A673 (cell line): ENCODE data around the gene ERICH4.

Source experiments
- EZH2 ChIP-seq: fragments of 200-600 bp; sonication (generic); IDR thresholded peaks from 2 replicates; pipeline ENCODE4 v1.6.1; 2017; ENCODE audit warnings: borderline replicate concordance, low read depth, mild to moderate bottlenecking, mixed read lengths, antibody characterized with exemption, low read length; ENCODE audit not compliant: poor library complexity, severe bottlenecking
- TF ChIP-seq, protein P1 (sequence below): fragments of 300-800, 200-600 bp; sonication (generic); conservative IDR thresholded peaks from 2 replicates; pipeline ENCODE4 v1.5.1; 2017; ENCODE audit warnings: low read depth, mild to moderate bottlenecking, antibody characterized with exemption, low read length, moderate library complexity, mixed read lengths

DNA sequence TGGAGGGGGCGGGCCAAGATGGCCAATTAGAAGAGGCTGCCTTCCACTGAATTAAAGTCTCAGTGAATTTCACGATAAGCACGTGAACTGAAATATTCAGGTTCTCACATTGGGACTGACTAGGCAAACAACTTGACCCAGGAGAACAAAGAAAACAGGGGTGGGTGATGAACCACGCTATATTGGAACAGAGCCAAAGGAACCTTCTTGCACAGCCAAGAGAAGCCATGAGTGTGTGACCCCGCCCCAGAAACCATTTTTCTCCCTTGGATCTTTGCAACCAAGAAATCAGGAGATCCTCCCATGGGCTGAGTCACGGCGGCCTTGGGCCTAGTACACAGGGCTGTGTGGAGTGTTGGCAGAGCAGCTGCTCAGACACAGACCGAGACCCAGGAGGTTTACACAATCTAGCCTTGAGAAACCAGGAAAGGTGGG is 36.8 kb downstream of the ERICH4 start:
- TF ChIP-seq, protein P1, sequence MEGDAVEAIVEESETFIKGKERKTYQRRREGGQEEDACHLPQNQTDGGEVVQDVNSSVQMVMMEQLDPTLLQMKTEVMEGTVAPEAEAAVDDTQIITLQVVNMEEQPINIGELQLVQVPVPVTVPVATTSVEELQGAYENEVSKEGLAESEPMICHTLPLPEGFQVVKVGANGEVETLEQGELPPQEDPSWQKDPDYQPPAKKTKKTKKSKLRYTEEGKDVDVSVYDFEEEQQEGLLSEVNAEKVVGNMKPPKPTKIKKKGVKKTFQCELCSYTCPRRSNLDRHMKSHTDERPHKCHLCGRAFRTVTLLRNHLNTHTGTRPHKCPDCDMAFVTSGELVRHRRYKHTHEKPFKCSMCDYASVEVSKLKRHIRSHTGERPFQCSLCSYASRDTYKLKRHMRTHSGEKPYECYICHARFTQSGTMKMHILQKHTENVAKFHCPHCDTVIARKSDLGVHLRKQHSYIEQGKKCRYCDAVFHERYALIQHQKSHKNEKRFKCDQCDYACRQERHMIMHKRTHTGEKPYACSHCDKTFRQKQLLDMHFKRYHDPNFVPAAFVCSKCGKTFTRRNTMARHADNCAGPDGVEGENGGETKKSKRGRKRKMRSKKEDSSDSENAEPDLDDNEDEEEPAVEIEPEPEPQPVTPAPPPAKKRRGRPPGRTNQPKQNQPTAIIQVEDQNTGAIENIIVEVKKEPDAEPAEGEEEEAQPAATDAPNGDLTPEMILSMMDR, result no peak
- TF ChIP-seq EZH2, result no peak
